Central memory CD8-positive, alpha-beta T cell (primary cell): ENCODE data around the gene CHN1.

Experiments
- ATAC-seq: fragments of 150-1000 bp; cut with Tn5 transposase; replicated peaks from 2 replicates; pipeline ENCODE4 v1.10.0; 2022; ENCODE audit warnings: mild to moderate bottlenecking, moderate FRiP score, moderate number of reproducible peaks; ENCODE audit not compliant: poor library complexity, severe bottlenecking; ENCODE audit errors: extremely low read depth
- DNase-seq, 2 donors: peaks; one replicate each; pipeline ENCODE4 v3.0.0; 2021; ENCODE audit warnings: low spot score in 2 of 2
- H3K27ac Mint-ChIP-seq: one replicate; pipeline ENCODE4 v1.8.0; 2022; ENCODE audit warnings: low read depth, mild to moderate bottlenecking, moderate library complexity, mixed read lengths
- H3K27me3 Mint-ChIP-seq: one replicate; pipeline ENCODE4 v1.8.0; 2022; ENCODE audit warnings: mixed read lengths
- H3K36me3 Mint-ChIP-seq: one replicate; pipeline ENCODE4 v1.8.0; 2022; ENCODE audit warnings: mild to moderate bottlenecking, moderate library complexity, mixed read lengths; ENCODE audit not compliant: insufficient read depth
- H3K4me1 Mint-ChIP-seq: one replicate; pipeline ENCODE4 v1.8.0; 2022; ENCODE audit warnings: mixed read lengths
- H3K4me3 Mint-ChIP-seq: one replicate; pipeline ENCODE4 v1.8.0; 2022; ENCODE audit warnings: mild to moderate bottlenecking, moderate library complexity, mixed read lengths
- H3K9me3 Mint-ChIP-seq: one replicate; pipeline ENCODE4 v1.8.0; 2022; ENCODE audit warnings: mixed read lengths

The CHN1 gene

GRCh38 chr2:174965551-174965950, 39.6 kb downstream of the CHN1 start:
- peaks cover 13% of the 10 kb centered on the region for H3K27me3 Mint-ChIP-seq
- H3K27ac Mint-ChIP-seq, result no peak overlapping the region
- no peak for DNase-seq
- H3K9me3 Mint-ChIP-seq, result no peaks in the 10 kb centered on the region
- H3K36me3 Mint-ChIP-seq, result no peaks in the 10 kb centered on the region
- no peak overlapping the region for H3K4me3 Mint-ChIP-seq
- H3K4me1 Mint-ChIP-seq, result no peaks in the 10 kb centered on the region
- ATAC-seq, result no peak

GRCh38 chr2:174964404-174964803, 40.8 kb downstream of the CHN1 start:
- Mint-ChIP-seq H3K27me3 (peaks cover 13% of the 10 kb centered on the region), H3K9me3 (no peaks in the 10 kb centered on the region), H3K27ac (no peak overlapping the region), H3K4me3 (no peak overlapping the region), H3K36me3 (no peaks in the 10 kb centered on the region), H3K4me1 (no peaks in the 10 kb centered on the region)
- ATAC-seq (no peak), DNase-seq (no peak)

- DNase-seq (no peak), ATAC-seq (no peak)
- Mint-ChIP-seq H3K27me3 (peaks cover 13% of the 10 kb centered on the region), H3K4me1 (no peaks in the 10 kb centered on the region), H3K36me3 (no peaks in the 10 kb centered on the region), H3K9me3 (no peaks in the 10 kb centered on the region), H3K27ac (no peak overlapping the region), H3K4me3 (no peak overlapping the region)
Observed at GRCh38 chr2:174963437-174964400, 41.5 kb downstream of the CHN1 start.

- Mint-ChIP-seq H3K4me1 (no peaks in the 10 kb centered on the region), H3K4me3 (no peak overlapping the region), H3K27ac (no peak overlapping the region), H3K36me3 (no peaks in the 10 kb centered on the region), H3K27me3 (no peaks in the 10 kb centered on the region), H3K9me3 (no peaks in the 10 kb centered on the region)
- ATAC-seq (no peak), DNase-seq (no peak)
Observed at GRCh38 chr2:174959787-174960186, 45.4 kb downstream of the CHN1 start.

GRCh38 chr2:174957050-174957449, 48.1 kb downstream of the CHN1 start:
- DNase-seq (no peak), ATAC-seq (no peak)
- Mint-ChIP-seq H3K36me3 (no peaks in the 10 kb centered on the region), H3K4me3 (no peak overlapping the region), H3K27me3 (peaks cover 23% of the 10 kb centered on the region), H3K4me1 (no peaks in the 10 kb centered on the region), H3K27ac (no peak overlapping the region), H3K9me3 (no peaks in the 10 kb centered on the region)

GRCh38 chr2:174952607-174953006, 52.6 kb downstream of the CHN1 start:
- Mint-ChIP-seq H3K36me3 (no peaks in the 10 kb centered on the region), H3K9me3 (no peaks in the 10 kb centered on the region), H3K27me3 (peaks cover 23% of the 10 kb centered on the region), H3K4me1 (no peaks in the 10 kb centered on the region), H3K27ac (no peak overlapping the region), H3K4me3 (no peak overlapping the region)
- no peak for ATAC-seq
- DNase-seq, result no peak

GRCh38 chr2:174951745-174952144, 53.4 kb downstream of the CHN1 start:
- Mint-ChIP-seq H3K4me1 (no peaks in the 10 kb centered on the region), H3K27ac (no peak overlapping the region), H3K27me3 (peaks cover 23% of the 10 kb centered on the region), H3K4me3 (no peak overlapping the region), H3K36me3 (no peaks in the 10 kb centered on the region), H3K9me3 (no peaks in the 10 kb centered on the region)
- ATAC-seq (no peak), DNase-seq (no peak)

GRCh38 chr2:174949988-174950687, 55.0 kb downstream of the CHN1 start:
- Mint-ChIP-seq H3K9me3 (no peaks in the 10 kb centered on the region), H3K36me3 (no peaks in the 10 kb centered on the region), H3K27me3 (peaks cover 23% of the 10 kb centered on the region), H3K27ac (no peak overlapping the region), H3K4me3 (no peak overlapping the region), H3K4me1 (no peaks in the 10 kb centered on the region)
- ATAC-seq (no peak), DNase-seq (no peak)

- H3K36me3 Mint-ChIP-seq, result no peaks in the 10 kb centered on the region
- no peak for DNase-seq
- no peak overlapping the region for H3K27ac Mint-ChIP-seq
- no peaks in the 10 kb centered on the region for H3K9me3 Mint-ChIP-seq
- no peaks in the 10 kb centered on the region for H3K4me1 Mint-ChIP-seq
- no peak overlapping the region for H3K4me3 Mint-ChIP-seq
- no peak for ATAC-seq
- no peaks in the 10 kb centered on the region for H3K27me3 Mint-ChIP-seq
Observed at GRCh38 chr2:174945601-174946260, 59.5 kb downstream of the CHN1 start.

- Mint-ChIP-seq H3K27me3 (no peaks in the 10 kb centered on the region), H3K4me3 (no peak overlapping the region), H3K4me1 (no peaks in the 10 kb centered on the region), H3K27ac (no peak overlapping the region), H3K9me3 (no peaks in the 10 kb centered on the region), H3K36me3 (no peaks in the 10 kb centered on the region)
- no peak for ATAC-seq
- DNase-seq, result no peak
Observed at GRCh38 chr2:174939046-174939445, 66.1 kb downstream of the CHN1 start.

GRCh38 chr2:174931724-174932123, 73.5 kb downstream of the CHN1 start:
- Mint-ChIP-seq H3K9me3 (no peaks in the 10 kb centered on the region), H3K4me1 (no peaks in the 10 kb centered on the region), H3K4me3 (no peak overlapping the region), H3K27me3 (no peaks in the 10 kb centered on the region), H3K27ac (no peak overlapping the region), H3K36me3 (no peaks in the 10 kb centered on the region)
- ATAC-seq (no peak), DNase-seq (no peak)

GRCh38 chr2:174929786-174930185, 75.4 kb downstream of the CHN1 start:
- Mint-ChIP-seq H3K4me1 (no peaks in the 10 kb centered on the region), H3K9me3 (no peaks in the 10 kb centered on the region), H3K36me3 (no peaks in the 10 kb centered on the region), H3K27ac (no peak overlapping the region), H3K4me3 (no peak overlapping the region), H3K27me3 (no peaks in the 10 kb centered on the region)
- ATAC-seq, result no peak
- DNase-seq, result no peak
